CMK (cell line): ENCODE measurements around the gene WWC2.

Experiments used
- DNase-seq: peaks from one replicate; pipeline ENCODE4 v3.0.0-alpha.2; 2010; ENCODE audit warnings: low read depth

WWC2 gene

DNA sequence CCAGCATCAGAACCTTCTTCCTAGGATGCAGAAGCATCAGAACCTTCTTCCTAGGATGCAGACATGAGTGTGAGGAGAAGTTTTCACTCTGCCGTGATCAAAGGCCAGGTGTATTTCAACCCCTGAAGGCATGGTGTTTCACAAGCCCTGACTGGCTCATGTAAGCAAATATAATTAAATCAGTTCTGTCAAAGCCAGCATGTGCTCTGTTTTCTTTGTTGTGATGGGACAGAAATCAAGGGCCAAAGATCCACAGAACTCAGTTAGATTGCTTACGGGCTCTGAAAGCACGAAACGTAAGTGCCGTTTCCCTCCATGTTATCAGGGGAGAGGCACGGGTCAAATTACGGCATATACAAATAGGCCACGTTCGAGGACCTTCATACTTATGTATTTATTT lies 255.2 kb downstream of the WWC2 start:
- no peak for DNase-seq

DNA sequence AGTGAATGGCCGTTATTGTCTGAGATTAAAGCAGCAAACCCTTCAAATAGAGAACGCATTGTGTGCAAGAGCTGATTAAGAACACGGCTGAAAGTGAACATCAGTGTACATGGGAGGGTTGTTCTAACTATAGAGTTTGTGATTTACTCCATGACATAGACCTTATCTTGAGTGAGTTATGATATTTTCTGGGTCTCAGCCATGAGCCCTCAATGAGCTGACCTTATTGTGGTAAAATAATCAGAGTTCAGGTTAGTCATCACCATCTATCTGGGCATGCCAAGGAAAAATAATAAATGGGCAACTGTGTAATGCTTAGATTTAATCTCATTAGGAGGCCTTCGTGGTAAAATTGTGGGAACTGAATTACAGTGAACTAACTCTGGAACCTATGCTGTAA lies 256.3 kb downstream of the WWC2 start:
- no peak for DNase-seq

DNA sequence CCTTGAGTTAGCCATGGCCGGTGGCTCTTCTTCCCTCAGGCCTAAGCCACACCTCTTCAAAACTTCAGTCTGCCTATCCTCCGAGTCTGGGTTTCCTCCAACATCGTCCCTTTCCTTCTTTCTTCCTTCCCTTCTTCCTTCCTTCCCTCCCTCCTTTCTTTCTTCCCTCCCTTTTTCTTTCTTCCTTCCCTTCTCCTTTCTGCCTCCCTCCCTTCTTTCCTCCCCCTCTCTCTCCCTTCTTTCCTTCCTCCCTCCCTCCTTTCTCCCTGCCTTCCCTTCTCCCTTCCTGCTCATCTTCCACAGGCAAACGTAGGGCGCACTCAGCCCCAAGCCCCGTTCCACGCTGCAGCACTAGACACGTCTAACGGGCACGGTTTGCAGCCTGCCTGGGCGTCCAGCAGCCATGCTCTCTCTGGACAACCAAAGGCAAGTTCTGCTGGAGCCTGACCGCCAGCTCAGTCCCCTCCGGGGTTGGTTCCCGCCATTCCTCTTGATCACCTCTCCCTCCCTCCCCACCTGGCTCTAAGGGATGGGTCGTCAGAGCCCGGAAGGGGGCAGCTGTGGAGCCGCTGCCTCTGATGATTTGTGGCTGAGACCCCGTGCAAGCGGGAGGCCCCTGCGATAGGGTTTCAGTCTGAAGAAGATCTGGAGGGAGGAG lies 257.2 kb downstream of the WWC2 start:
- DNase-seq: no peak

DNA sequence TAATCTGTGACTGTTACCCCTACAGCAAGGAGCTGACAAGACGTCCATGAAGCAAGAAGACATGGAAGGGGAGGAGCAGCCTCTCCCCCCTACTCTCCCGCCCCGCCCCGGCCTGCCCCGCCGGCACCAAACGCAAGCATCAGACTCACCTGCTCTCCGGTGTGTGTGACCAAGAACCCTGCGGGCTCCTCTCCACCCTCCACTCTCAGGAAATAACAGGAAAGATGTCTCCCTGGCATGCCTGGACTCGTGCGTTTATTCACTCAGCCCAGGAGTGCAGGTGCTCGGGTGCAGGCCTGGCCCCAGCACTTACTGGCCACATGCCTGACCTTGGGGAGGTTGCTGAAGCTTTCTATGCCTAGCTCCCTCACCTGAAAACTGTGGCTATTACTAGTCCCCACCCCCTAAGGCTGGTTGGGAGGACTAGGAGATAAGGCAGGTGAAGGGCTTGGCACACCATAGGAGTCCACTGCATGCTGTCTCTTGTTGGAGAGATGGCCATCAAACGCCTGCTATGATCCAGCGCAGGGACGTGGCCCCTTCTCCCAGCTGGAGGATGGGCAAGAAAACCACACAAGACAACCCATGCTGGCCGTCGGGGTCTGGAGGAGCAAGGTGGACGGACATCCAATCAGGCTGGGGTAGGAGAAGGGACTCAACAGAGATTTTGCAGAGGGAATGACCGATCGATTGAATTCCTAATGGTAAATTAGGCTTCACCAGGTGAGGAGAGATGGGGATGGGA lies 258.0 kb downstream of the WWC2 start:
- no peak for DNase-seq

DNA sequence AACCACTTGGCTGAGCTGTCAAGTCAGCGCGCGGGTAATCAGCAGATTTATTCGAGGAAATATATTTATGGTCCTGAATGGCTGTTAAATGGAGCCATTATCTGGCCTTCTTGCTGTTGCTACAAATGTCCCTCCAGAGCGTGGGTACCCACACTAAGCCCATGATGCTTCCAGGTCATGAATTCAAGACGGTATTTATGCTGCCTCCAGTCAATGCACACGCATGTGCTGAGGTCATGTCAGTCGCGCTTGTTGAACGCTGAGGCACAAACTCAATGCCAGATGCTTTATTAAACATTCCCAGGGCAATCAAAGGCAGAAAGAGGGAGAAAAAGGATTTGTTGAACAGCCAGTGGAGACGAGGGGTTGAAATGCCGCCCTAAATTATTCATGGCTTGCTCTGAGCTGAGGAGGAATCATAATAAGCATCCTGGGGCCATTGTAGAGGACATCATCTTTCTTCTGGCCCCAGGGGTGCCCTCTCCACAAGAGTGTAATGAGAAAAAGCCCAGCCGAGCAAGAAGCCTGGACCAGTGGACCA lies 259.2 kb downstream of the WWC2 start:
- no peak for DNase-seq

DNA sequence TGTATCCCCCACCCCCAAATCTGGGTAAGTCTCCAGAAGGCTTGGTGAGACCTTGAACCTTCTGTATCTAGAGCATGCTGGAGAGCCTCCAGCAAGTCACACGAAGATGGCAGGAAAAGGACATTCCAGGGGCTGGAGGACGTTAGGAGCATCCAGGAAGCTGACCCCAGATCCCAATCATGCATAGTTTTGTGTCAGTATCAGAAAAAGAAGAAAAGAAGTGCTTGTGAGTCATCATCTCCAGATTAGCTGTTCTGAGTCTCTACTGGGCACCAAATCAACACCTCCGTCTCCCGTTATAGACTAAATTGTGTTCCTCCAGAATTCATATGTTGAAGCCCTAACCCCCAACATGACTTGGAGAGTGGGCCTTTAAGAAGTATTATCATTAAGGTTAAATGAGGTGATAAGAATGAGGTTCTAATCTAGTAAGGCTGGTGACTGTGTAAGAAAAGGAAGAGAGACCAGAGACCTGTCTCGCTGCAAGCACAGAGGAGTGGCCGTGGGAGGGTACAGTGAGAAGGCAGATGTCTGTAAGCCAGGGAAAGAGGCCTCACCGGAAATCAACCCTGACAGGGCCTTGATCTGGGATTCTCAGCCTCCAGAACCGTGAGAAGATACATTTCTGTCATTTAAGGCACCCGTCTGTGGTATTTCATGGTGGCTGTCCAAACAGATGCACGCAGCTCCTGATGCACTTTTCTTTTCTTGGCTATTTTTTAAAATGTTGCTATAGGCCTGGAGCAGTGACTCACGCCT lies 261.3 kb downstream of the WWC2 start:
- no peak for DNase-seq

DNA sequence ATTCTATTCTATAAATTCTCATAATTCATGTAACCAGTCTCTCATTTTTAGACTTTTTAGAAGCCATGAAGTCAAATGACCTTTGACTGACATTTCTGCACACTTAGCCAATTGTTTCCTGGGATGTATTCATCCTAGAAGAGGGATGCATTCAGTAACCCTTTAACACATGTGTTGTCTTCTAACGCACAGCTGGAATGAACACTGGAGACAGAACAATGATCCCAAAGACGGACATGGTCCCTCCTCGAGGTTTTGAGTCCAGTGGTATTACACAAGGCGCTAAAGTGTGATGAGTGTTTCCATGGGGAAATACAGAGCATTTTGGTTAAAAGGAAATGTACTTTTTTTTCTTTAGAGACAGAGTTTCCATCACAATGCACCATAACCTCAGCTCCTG lies 263.0 kb downstream of the WWC2 start:
- no peak for DNase-seq

DNA sequence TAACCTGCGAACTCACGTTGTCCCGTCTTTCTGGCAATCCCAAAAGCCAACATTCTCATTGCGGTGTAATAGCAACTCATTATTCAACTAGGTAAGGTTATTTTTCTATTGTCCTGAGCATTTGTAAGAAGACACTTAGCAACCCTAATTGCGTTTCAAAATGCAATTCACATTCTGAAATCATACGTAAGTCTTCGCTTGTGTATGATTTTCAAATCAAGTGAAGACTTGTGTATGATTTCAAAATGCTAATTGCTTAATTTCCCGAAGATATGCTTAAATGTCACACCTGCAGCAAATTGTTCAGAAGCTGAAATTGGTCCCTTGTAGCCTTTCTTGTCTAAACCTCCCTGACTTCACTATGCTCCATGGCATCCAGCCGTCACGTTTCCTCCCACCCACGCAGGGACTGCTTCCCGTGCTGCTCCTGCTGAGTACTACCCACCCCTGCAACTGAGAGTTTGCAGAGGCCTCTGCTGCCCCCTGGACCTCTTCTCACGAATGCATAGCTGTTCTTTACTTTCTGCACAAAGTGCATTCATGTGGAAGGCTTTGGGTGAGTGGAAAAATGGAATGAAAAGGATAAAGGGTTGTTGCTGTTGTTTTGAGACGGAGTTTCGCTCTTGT lies 264.0 kb downstream of the WWC2 start:
- DNase-seq: no peak

DNA sequence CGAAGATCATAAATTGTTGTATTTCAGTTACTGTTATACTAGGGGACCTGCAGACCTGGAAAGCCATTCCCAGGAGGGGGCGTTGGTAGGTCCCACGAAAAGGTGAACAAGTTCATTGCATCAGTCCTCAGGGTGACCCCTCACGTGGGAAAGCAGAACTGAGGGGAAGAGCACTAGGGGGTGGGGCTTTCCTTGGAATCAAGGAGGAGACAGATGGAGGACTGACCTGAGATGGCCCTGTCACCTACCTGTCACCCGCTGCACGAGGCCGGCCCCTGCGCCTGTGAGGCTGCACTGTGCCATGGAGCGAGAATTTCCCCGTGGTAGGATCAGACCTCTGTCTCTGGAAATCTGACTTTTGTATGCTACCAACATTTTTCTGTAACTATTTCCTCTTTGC lies 265.0 kb downstream of the WWC2 start:
- no peak for DNase-seq

DNA sequence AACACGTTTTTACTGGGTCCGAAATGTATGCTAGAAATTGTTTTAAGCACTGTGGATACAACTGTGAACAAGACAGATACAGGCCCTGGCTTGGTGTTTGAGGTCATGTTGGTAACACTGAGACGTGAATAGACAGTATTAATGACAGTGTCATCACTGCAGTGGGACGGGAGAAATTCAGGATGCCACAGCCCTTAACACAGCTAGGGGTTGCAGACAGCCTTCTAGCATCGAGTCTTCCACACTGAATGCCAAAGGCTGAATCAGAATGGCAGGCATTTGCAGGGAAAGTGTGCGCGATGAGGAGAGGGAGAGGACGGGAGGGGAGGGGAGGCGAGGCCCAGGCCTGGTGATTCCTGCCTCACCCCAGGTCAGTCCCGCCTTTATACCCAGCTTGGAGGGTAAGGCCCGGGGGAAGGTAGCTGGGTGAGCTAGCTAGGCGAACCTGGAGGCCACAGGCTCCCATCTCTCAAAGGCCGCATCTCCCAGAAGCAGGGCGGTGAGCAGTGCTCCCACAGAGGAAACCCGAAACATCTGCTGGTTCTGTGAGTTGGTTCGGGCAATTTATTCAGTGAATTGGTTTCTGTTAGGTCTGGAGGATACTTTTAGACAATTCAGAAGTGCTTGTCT lies 267.3 kb downstream of the WWC2 start:
- DNase-seq: no peak

DNA sequence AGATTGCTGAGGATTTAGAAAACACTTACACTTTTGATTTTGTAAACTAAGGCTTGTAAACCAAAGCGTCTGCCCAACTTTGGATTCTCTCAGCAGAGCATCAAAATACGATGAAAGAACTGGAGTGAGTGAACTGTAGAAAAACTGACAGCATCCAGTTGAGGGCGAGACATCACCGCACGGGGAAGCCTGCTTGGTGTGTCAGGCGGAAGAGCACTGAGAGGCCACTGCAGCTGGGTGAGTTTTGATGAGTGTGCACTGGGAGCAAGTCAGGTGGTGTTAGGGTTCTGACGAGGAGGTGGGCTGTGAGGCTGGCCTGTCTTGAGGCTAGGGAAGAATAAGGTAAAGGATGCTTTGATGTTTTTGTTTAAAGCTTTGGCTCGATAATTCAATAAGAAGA lies 270.0 kb downstream of the WWC2 start:
- no peak for DNase-seq
